Medulla oblongata (tissue), 1 donor: ENCODE measurements around the gene AFG1L.
"Not testable (repeated sequence)": the region's sequence is repeated elsewhere in the genome, so short reads cannot be mapped to it uniquely, and the experiment has no call there.

ENCODE experiments used
- DNase-seq: peaks from one replicate; pipeline ENCODE4 v3.0.0-alpha.2; 2015; ENCODE audit errors: extremely low spot score

Gene AFG1L

GRCh38 chr6:108294727-108295625, at the start of gene AFG1L:
Gene AFG1L, plus strand, starts transcription at chr6:108295054. Its CDS starts 26 bp downstream, at chr6:108295080.
- peak; percentile 95 for DNase-seq

- not testable (repeated sequence) for DNase-seq
Measured at GRCh38 chr6:108245095-108245494, 49.8 kb upstream of the AFG1L start.

- DNase-seq = no peak
Measured at GRCh38 chr6:108247965-108248536, 46.8 kb upstream of the AFG1L start.

- no peak for DNase-seq
Measured at GRCh38 chr6:108250240-108250866, 44.5 kb upstream of the AFG1L start.

- no peak for DNase-seq
Measured at GRCh38 chr6:108251252-108251651, 43.6 kb upstream of the AFG1L start.

GRCh38 chr6:108252055-108252454, 42.8 kb upstream of the AFG1L start:
- no peak for DNase-seq

GRCh38 chr6:108253241-108253640, 41.6 kb upstream of the AFG1L start:
- no peak for DNase-seq

GRCh38 chr6:108254433-108255410, 40.1 kb upstream of the AFG1L start:
- DNase-seq = no peak

- DNase-seq = peak; percentile 88
Measured at GRCh38 chr6:108260126-108260808, 34.6 kb upstream of the AFG1L start.

GRCh38 chr6:108260809-108261569, 33.9 kb upstream of the AFG1L start, which contains the start of gene SNX3:
Gene SNX3, minus strand, starts transcription at chr6:108261040. Its CDS starts 119 bp downstream, at chr6:108260921.
- DNase-seq = peak; percentile 94

GRCh38 chr6:108263371-108263770, 31.5 kb upstream of the AFG1L start:
- DNase-seq = no peak

GRCh38 chr6:108268845-108269244, 26.0 kb upstream of the AFG1L start:
- DNase-seq = no peak

GRCh38 chr6:108269955-108270354, 24.9 kb upstream of the AFG1L start:
- not testable (repeated sequence) for DNase-seq

- DNase-seq = no peak
Measured at GRCh38 chr6:108274546-108274945, 20.3 kb upstream of the AFG1L start.

GRCh38 chr6:108275976-108276375, 18.9 kb upstream of the AFG1L start:
- DNase-seq = no peak

GRCh38 chr6:108277295-108277694, 17.6 kb upstream of the AFG1L start:
- no peak for DNase-seq

GRCh38 chr6:108277831-108278230, 17.0 kb upstream of the AFG1L start:
- no peak for DNase-seq

- no peak for DNase-seq
Measured at GRCh38 chr6:108285381-108285780, 9.5 kb upstream of the AFG1L start.

- no peak for DNase-seq
Measured at GRCh38 chr6:108286366-108286765, 8.5 kb upstream of the AFG1L start.

GRCh38 chr6:108287373-108287772, 7.5 kb upstream of the AFG1L start:
- DNase-seq = no peak
